ENCODE measurements around the gene PIK3R5.

DNA sequence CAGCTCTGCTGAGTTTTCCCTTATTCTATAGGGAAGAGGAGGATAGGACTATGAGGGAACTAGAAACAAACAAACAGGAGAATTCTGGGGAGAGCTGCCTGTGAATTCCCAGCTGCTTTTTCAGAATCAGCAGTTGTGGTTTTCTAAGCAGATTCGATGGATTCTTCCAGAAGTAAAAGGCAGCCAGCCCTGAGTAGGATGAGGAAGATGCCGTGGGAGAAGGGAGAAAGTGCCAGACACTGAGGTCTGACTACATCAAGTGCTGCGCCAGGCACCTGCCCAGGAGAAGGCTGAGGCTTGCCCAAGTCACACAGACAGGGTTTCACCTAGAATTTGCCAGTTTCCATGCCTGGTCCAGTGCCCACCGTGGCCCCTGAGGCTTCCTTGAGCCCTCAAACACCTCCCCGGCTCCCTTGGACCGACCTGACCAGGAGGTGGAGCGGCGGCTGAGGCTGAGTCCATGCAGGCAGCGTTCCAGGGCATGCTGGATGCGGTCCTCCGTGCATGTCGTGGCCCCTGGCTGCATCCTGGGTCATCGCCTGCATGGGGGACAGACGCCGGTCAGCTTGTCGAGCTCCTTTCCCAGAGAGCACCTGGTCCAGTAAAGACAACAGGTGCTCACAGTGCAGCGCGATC is 54.4 kb downstream of the PIK3R5 start:
- TF ChIP-seq CTCF (IDR thresholded peaks at IDR 0.05; ENCODE audit: poor library complexity, severe bottlenecking) (no peak), EZH2 (IDR thresholded peaks at IDR 0.05; ENCODE audit: borderline replicate concordance, insufficient read depth, low read length, poor library complexity, severe bottlenecking) (no peak), EP300 (conservative IDR thresholded peaks at IDR 0.05; ENCODE audit: poor library complexity, severe bottlenecking) (no peak), RAD21 (conservative IDR thresholded peaks at IDR 0.05) (no peak), POLR2AphosphoS5 (IDR thresholded peaks at IDR 0.05) (no peak)

All from neural cell (in vitro differentiated cells).